GM21423 (cell line): ENCODE data around the gene LIPC.

Experiments used
- ATAC-seq: cut with Tn5 transposase; IDR thresholded peaks from one replicate; pipeline ENCODE4 v1.9.1; 2021; ENCODE audit warnings: mild to moderate bottlenecking, moderate library complexity; ENCODE audit not compliant: unreplicated experiment

Gene LIPC

GRCh38 chr15:58571491-58571890, 139.7 kb downstream of the LIPC start:
- ATAC-seq: no peak

- no peak for ATAC-seq
Measured at GRCh38 chr15:58572521-58572920, 140.7 kb downstream of the LIPC start.

GRCh38 chr15:58573270-58573669, 141.5 kb downstream of the LIPC start:
- ATAC-seq: no peak

- no peak for ATAC-seq
Measured at GRCh38 chr15:58574631-58575030, 142.8 kb downstream of the LIPC start.

DNA sequence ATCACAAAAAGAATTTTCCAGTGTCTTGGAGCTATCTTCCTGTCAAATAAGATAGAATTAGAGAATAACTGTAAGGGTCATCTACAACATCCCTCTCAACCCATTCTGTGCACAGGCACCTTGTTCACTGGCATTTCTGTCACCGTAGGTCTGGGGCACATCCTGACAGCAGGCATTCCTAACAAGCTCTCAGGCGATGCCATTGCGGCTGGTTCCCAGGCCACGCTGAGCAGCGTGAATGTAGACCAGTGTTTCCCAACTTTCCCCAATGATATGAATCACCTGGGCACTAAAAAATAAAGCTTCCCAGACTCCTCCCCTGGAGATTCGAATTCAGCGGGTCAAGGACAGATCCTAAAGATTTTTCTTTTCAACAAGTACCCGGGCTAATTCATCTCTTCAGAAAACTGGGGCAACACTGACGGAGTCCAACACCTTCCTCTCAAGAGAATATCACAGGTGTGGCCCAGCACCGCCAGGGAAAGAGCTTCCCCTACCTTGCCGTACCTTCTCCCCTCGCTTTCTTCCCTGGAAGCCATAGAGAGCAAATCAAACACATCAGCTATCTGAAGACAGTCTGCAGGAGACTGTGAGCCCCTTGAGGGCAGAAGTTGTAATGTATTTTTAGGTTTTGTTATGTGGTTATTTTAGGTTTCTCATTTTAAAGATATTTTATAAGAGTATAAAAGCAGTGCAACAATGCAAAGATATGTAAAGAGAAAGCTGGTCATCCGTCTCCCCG, 143.4 kb downstream of the LIPC start:
- no peak for ATAC-seq

DNA sequence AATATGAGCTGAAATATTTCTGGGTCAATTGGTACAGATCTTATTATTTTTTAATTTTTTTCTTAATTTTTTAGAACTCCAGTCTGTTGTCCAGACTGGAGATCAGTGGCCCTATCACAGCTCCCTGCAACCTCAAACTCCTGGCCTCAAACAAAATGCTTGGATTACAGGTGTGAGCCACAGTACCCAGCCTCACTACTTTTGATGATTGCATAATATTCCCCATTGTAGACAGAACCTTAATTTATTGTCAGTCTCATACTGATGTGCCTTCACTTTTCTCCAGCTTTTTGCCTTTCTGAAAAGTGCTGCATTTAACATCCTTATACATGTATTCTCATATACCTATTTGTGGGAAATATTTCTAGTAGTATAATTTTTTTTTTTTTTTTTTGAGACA, 144.9 kb downstream of the LIPC start:
- ATAC-seq: no peak

DNA sequence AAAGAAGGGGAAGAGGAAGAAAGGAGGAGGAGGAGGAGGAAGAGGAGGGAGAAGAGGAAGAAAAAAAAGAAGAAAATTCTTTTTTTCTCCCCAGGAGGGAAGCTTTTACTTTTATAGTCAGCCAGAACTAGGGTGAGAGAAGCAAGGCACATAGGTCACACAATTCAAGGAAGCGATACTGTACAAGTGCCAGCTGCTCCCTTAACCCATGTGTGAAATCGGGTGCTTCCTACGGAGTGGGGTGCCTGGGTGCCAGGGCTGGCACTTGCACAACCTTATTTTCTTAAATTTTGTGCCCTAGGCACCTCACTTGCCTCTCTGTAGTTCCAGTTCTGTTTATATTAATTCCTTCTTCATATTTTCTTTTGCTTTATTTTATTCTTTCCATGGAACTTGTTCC, 150.4 kb downstream of the LIPC start:
- no peak for ATAC-seq

- no peak for ATAC-seq
Measured at GRCh38 chr15:58583171-58583908, 151.5 kb downstream of the LIPC start.

- no peak for ATAC-seq
Measured at GRCh38 chr15:58584789-58585461, 153.1 kb downstream of the LIPC start.

DNA sequence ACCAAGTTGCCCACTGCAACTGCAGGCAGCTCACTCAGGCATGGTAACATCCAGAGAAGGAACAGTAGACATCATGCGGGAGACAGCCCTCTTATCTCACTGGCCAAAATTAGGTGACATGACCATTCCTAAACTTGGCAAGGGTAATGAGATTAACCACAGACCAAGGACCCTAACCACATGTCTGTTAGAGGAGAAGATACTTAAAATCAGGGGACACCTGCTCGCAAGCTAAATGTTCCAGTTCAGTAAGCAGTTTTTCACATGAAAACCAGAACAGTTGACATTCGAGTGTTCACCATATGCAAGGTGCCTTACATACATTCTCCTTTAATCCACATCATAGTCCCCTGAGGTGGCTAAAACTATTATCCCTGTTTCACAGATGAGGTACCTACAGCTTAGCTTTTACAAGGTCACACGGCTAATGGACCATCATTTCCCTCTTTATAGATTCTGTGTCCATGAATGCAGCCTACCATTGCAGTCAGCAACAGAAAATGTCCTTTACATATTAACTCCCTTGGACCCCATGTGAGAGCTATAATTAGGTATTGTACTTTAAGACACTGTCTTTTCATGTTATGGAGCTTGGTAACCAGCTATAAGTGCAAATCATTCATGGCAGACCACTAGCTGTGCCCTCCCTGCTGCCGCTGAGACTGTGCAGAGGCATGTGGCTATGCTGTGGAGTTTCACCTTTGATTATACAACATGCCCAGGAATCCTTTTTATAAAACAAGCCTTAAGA, 154.1 kb downstream of the LIPC start:
- ATAC-seq: peak; percentile 62

DNA sequence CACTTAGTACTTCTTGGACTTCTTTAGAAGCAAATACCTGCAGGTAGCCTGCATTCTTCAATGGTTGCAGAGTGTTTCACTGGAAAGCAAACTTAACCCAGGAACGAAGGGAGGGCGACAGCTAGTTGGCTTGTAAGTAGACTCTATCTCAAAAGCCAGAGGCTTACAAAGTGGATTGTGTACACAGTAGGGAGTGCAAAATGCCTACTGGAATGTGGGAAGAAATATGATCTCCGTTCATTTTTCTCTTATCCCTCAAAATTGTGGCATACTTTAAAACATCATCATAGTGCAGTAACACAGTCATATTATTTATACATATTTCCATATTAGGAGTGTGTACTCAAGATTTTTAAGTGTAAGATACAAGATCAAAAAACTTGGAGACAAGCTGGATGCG, 155.7 kb downstream of the LIPC start:
- ATAC-seq: no peak

DNA sequence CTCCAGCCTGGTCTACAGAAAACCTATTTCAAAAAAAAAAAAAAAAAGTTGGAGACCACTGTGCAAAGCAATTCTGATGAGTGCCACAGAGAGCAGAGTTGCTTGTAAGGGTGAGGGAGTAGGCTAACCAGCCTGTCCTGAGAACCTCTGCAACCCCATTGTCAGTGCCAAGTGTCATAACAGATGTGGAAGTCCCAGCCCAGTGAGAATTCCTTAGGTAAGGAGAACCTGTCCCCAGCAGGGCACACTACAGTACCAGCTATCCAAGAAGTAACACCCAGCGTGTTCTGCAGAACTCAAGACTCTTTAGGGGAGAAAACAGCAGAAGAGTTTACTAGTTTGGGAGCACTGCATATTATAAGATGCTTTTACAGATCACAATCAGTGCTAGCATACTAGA, 156.3 kb downstream of the LIPC start:
- no peak for ATAC-seq

DNA sequence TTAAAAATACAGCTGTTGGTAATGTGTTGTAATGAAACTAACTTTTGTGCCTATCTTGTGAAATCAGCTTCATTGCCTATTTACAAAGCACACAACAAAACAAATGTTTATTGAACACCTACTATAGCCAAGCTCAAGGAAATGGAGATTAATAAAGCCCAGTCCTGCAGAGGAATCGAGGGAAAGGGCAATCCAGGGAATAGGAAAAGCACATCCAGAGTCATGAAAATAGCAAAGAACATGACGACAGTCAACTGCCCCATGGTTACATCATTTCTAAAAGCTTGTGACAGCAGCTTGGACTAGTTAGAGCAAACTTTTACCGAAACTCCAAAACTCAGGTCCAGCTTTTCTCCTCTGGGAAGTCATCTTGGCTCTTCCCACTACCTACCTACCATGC, 157.3 kb downstream of the LIPC start:
- no peak for ATAC-seq

DNA sequence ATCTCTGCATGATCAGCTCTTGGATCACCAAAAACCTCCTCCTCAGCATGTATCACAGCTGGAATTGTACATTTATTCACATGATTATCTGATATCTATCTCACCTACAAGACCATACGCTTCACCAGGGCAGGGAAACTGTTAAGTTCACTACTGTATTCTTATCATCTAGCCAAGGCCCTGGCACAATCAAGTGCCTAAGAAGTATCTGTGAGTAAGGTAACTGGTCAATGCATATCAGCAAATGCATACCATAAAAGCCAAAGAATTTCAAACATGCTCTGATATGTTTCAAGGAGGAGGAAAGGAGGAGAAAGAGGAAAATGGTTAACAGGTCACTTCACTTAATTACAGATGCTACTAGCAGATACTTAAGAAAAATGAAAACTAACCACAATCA, 158.4 kb downstream of the LIPC start:
- no peak for ATAC-seq

DNA sequence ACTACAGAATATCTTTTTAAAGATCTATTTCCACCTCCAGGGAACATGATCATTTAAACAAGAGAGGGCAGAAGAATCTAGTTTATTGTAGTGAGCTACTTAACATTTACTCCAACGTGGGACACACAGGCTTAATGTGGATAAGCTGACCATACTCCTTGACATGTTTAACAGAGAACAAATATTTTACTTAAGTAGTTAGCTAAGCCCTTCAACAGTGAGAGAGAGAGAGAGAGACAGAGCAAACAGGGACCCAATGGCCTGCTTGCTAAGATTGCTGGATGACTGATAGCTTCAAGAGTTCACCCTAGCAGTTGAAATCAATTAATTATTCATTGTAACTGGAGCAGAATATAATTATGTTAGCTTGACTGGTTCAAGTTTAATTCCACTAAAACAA, 159.1 kb downstream of the LIPC start:
- no peak for ATAC-seq

DNA sequence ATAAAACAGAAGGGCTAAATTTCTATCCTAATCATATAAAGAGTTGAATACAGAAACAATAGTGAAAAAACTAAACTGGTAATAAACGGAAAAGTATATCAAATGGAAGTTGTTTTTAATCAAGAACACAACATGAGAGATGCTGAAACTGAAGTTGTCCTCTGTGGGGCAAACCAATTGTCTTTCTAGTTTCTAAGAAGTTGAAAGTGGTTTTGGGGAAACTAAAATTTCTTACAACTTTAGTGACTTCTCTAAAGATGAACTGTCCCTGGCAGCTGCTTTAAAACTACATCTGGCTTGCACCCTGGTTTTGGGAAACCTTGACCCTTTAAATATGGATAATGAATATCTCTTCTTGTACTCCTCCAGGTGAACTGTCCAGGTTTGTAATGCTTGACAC, 162.1 kb downstream of the LIPC start:
- ATAC-seq: no peak

DNA sequence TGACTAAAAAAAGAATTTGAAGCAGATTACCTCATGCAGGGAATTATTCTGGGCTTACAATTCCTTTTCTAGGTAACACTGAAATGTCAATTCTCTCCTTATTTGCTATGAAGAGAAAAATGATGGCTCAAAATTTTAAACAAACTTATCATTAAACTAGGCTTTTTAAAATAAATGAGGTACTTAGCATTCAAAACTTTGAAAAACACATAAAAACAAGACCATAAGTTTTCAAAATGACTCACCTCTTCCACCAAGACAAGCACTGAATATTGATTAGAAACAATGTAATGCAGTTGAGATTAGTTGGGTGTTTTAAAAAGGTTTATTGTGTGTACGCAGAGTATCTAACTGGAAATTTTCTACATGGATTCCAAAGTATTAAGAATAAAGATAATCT, 163.1 kb downstream of the LIPC start:
- ATAC-seq: no peak

- no peak for ATAC-seq
Measured at GRCh38 chr15:58595516-58596263, 163.9 kb downstream of the LIPC start.

DNA sequence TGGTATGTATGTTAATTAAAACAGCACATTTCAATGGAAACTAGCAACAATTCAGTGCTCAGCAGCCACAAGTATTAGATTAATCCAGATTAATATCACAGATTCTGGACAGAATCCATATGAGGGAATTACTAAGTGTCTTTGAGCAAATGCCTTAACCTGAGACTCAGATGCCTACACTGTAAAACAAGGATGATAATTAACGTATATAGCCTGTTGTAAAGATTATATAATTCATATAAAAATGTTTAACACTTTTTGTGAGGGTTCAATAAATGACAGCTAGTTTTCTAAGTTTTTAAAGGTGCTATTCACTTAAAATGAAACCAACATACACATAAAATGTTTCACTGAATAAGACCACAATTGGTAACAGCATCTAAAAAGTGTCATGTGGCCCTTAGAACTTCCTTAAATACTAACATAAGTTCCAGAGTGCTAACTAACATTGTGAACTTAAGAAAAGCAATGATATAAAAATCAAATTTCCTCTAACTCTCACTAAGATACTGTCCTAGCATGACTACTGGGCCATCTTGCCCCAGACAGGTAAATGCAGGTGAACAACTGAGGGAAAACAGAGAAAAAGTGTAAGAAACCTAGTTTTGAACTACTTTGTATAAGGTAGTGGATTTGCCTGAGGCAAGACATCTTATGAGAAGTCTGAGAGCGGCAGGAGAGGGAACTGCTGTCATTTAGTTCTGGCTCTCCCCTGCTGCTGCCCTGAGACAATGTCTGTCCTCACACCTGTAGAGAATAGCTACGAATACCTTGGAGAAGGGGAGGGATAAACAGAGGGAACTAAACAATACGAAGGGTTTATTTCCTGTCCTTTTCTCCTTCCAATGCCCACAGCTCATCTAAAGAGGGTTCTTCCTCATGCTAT, 166.4 kb downstream of the LIPC start:
- no peak for ATAC-seq

- no peak for ATAC-seq
Measured at GRCh38 chr15:58598829-58599210, 167.0 kb downstream of the LIPC start.
